GM10266 (cell line): Measurements from ENCODE around the gene COMMD9.

Experiments used
- DNase-seq: peaks from one replicate; pipeline ENCODE4 v3.0.0; 2012; ENCODE audit errors: extremely low spot score
- CTCF ChIP-seq: IDR thresholded peaks from 2 replicates; pipeline ENCODE4 v1.5.1; 2012; ENCODE audit warnings: mild to moderate bottlenecking, low read depth; ENCODE audit not compliant: control insufficient read depth, insufficient read depth; ENCODE audit errors: missing control alignments

Gene COMMD9

GRCh38 chr11:36254713-36255112 is 34.5 kb downstream of the COMMD9 start:
- no peak for DNase-seq

GRCh38 chr11:36253238-36253637 is 36.0 kb downstream of the COMMD9 start:
- no peak for DNase-seq
- no peak for TF ChIP-seq CTCF

More at GRCh38 chr11:36254713-36255112, 34.5 kb downstream of the COMMD9 start:
- no peak for TF ChIP-seq CTCF

- DNase-seq, result no peak
- no peak for TF ChIP-seq CTCF
Measured at GRCh38 chr11:36251823-36252222, 37.4 kb downstream of the COMMD9 start.

- TF ChIP-seq CTCF, result no peak
Measured at GRCh38 chr11:36249246-36249645, 40.0 kb downstream of the COMMD9 start.

GRCh38 chr11:36248436-36248835 is 40.8 kb downstream of the COMMD9 start:
- TF ChIP-seq CTCF, result no peak

More at GRCh38 chr11:36249246-36249645, 40.0 kb downstream of the COMMD9 start:
- DNase-seq, result peak; percentile 23

GRCh38 chr11:36247493-36247892 is 41.7 kb downstream of the COMMD9 start:
- DNase-seq, result no peak
- TF ChIP-seq CTCF, result no peak

More at GRCh38 chr11:36248436-36248835, 40.8 kb downstream of the COMMD9 start:
- no peak for DNase-seq

- no peak for TF ChIP-seq CTCF
- DNase-seq, result no peak
Measured at GRCh38 chr11:36243641-36244040, 45.6 kb downstream of the COMMD9 start.
